Mammary epithelial cell (primary cell): ENCODE results near the gene EBI3.

Experiments used
- CTCF ChIP-seq, 2 donors: IDR thresholded peaks in 1 of 2; conservative IDR thresholded peaks in 1 of 2; 2 replicates each; pipeline ENCODE4 v1.5.1; 2011 to 2012; ENCODE audit warnings: inconsistent platforms in 2 of 2, low read length in 2 of 2, mild to moderate bottlenecking in 2 of 2, control low read depth in 1 of 2, low read depth in 1 of 2; ENCODE audit not compliant: insufficient read depth in 1 of 2; ENCODE audit errors: extremely low read depth in 1 of 2
- EZH2 ChIP-seq: IDR thresholded peaks from 2 replicates; pipeline ENCODE4 v1.6.1; 2012; ENCODE audit warnings: low read length, inconsistent platforms, borderline replicate concordance

- TF ChIP-seq CTCF (conservative IDR thresholded peaks at IDR 0.05 in 1 of 2, IDR thresholded peaks at IDR 0.05 in 1 of 2; ENCODE audit: extremely low read depth in 1 of 2, insufficient read depth in 1 of 2, low read depth in 1 of 2, low read length in 2 of 2) (no peak), EZH2 (no peak)
These were observed 45.2 kb upstream of the EBI3 start for GRCh38 chr19:4183967-4184717.
